ENCODE results near the gene ABTB1.

ABTB1 gene

DNA sequence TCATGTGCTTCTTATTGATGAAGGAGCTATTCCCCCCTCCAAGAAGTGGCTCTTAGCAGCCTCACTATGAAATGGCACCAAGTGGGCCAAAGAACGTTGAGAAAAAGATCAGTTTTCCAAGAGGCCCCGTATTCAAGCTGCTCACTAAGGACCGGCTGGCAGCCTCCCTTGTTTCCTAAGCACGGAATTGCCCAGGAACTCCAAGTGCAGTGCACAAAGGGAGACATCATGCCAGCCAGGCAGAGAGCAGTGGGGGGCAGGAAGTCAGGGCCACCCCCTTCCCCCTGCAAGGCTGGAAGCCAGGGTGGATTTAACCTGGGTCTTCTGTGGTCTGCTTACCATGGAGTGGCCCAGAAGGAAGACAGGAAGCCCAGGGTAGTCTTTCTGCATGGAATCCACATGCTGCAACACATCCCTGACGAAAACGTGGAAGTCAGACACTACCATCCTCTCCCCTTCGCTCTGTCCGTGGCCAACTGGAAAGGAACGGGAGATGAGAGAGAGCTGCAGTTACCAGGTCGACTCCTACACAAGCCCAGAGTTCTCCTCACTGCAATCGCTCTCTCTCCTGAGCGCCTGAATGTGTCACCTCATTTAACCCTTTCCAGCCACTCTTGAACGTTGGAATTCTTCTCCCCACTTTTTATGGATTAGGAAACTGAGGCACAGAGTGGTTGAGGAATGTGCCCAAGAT is 49.5 kb downstream of the ABTB1 start:
- no peak for DNase-seq

DNA sequence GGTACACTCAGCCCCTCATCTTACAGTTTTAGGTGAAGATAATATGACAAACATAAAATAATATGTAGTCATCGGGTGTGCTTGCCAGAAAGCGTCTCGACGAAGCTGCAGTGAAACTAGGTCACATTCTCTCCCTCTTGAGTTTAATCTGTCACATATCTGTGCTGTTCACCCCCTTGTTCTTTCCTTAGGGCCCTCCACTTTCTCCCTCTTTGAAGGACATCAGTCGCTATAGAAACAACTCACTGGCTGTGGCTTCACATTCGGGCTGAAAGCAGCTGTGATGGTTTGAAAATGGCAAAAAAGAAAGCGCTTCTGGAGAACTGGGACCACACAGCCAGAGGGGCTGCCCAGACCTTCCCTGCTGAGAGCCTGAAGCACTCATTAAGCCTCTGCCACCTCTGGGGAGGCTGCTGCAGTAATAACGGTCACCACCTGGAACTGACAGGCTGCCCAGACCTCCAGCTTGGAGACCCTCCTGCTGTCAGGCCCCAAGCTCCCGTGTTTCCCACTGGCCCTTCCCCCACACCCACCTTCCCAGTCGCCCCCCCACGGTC is 50.3 kb downstream of the ABTB1 start:
- no peak for DNase-seq

DNA sequence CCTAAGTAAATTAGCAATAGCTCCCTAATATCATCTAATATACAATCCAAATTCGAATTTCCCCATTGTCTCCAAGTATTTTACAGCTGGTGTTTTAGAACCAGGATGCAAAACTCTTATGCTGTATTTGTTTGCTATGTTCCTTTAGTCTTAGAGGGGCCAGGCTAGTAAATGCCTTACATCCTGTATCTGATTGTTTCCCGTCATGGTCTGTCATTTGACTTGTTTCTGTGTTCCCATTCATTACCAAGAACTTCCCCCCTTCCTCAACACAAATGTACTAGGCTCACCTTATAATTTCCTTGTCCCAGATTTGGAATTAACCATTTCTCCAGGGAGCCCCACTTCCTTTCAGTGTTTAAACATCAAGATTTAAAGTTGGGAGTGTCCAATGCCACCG is 54.1 kb downstream of the ABTB1 start:
- no peak for DNase-seq

DNA sequence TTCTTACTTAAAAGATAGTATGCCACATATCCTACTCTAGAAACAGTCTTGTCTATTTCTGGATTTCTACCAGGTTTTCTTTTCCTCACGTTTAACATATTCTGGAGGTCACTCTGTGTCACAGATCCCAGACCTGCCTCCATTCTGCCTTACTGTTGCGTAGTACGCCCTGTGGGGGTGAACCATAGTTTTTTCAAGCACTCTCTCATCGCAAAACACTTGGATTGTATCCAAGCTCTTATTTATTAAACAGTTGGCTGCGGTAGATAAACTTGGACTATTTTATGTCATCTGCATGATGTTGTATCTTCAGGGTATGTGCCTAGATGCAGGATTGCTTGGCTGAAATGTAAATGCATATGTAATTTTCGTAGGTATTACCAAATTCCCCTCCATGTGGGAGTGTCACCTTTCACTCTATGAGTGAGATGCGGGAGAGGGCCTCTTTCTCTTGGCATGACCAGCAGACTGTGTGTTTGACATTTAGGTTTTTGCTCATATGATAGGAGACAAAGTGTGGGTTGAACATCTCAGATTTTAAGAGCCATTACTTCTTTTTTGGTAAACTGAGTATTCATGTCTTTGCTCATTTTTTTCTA is 55.8 kb downstream of the ABTB1 start:
- no peak for DNase-seq

DNA sequence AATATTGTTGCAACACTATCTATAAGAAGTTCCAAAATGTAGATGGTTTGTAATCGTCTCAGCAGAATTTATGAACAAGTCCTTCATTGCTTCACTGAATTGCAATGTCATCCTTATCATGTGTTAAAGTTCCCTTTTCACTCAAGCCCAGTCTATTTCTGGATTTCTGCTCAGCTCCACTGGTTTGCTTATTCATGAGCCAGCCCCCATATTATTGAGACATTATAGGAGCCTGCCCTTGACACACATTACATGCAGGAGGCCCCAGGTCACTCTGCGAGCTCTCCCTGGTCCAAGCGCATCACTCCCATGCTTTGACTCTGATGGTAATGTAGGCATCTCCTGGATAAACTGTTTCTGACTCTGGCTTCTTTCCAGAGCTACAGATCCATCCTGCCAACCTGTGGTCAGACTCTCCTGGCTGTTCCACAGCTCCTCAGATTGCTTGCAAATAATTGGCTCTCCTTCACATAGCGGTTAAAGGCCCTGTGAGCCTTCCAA is 56.9 kb downstream of the ABTB1 start:
- DNase-seq, result no peak

DNA sequence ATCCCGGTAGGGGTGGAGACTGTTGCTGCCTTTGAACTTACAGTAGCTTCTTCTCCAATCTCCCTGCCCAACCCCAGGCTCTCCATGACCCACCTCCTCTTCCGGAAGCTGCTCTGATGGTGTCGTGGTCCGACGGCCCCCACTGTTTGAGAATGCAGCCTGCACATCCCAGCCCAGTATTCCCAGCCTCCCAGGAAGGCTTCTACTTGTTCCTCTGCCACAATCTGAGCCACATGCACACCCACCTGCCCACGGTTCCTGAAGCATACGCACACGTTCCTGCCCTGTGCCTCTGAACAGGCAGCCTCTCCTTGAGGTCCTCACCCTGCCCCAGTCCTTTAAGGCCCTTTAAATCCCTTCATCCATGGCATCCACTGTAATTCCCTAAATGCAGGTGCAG is 57.4 kb downstream of the ABTB1 start:
- DNase-seq, result no peak
